ENCODE results near the gene KIF5C.

DNA sequence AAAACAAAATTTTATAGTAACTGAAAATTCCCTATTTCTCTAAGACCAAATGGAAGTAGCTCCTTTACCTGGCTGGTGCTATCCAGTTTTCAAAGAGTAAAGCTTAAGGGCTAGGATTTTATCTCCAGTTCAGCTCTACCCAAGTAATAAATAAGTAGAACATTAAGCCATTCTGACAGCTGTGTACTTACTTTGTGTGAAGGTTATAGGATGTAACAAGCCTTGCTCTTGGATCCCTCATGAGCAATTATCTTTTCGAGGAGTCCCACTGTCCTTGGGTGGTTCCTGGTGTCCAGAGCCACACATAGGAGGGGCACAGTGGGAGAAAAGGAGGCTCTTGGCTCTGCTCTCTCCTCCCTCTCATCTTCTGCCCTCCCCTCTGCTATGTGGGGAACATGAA, 45.5 kb downstream of the KIF5C start:
- TF ChIP-seq, protein P1, sequence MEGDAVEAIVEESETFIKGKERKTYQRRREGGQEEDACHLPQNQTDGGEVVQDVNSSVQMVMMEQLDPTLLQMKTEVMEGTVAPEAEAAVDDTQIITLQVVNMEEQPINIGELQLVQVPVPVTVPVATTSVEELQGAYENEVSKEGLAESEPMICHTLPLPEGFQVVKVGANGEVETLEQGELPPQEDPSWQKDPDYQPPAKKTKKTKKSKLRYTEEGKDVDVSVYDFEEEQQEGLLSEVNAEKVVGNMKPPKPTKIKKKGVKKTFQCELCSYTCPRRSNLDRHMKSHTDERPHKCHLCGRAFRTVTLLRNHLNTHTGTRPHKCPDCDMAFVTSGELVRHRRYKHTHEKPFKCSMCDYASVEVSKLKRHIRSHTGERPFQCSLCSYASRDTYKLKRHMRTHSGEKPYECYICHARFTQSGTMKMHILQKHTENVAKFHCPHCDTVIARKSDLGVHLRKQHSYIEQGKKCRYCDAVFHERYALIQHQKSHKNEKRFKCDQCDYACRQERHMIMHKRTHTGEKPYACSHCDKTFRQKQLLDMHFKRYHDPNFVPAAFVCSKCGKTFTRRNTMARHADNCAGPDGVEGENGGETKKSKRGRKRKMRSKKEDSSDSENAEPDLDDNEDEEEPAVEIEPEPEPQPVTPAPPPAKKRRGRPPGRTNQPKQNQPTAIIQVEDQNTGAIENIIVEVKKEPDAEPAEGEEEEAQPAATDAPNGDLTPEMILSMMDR (IDR thresholded peaks at IDR 0.05): no peak
- TF ChIP-seq EP300 (IDR thresholded peaks at IDR 0.05): no peak
- TF ChIP-seq POLR2A (IDR thresholded peaks at IDR 0.05): no peak
- no peak for TF ChIP-seq POLR2AphosphoS5 (IDR thresholded peaks at IDR 0.05)

All from stomach (tissue), 4 donors.